ENCODE results near the gene CD46. TPM values are rescaled to one million over a fixed set of nuclear protein-coding genes. Genes with fewer than 3 reads are reported as not detected.

Gene CD46
- total and polyA plus RNA-seq, 10 of the 15 experiments (the other 5 are each of a cell fraction or from before 2014, with no cell fraction given) = 61.1 to 198 (median 81.4) TPM

- no TSS peak for BruUV-seq (replicated peaks)
- H3K4me3 ChIP-seq = no peak overlapping the region
- TF ChIP-seq HDGF (IDR thresholded peaks at IDR 0.05) = no peak
- no peak for TF ChIP-seq NFYB (IDR thresholded peaks at IDR 0.05; ENCODE audit: insufficient read depth, low read depth, low read length)
- TF ChIP-seq PAX5 (IDR thresholded peaks at IDR 0.05; ENCODE audit: borderline replicate concordance, low read depth, low read length) = no peak
- TF ChIP-seq CEBPZ (IDR thresholded peaks at IDR 0.05; ENCODE audit: low read depth, low read length) = no peak
- intact Hi-C loops (cut with micrococcal nuclease; ENCODE audit: unreplicated experiment) = loop anchor here (10.0 kb wide), 1 partner anchor 1845 kb away; the partner anchor contains the start of gene G0S2
- no peak overlapping the region for H3K27ac ChIP-seq (ENCODE audit: control insufficient read depth, insufficient read depth)
- H3K79me2 ChIP-seq (ENCODE audit: control insufficient read depth, insufficient read depth, low read length) = peaks cover 36% of the 10 kb centered on the region
- H3K9me3 ChIP-seq (replicated peaks; ENCODE audit: control insufficient read depth, insufficient read depth, low read length) = no peaks in the 10 kb centered on the region
- ChIA-PET POLR2A (interaction anchor here (1.0 to 20.7 kb wide), 8 partner anchors 7 to 58 kb away, joined by 4 to 620 read pairs (median 7); no protein-coding TSS in a partner anchor), RAD21 (ENCODE audit: unreplicated experiment) (interaction anchor here (0.7 to 14.2 kb wide), 10 partner anchors 10 to 133 kb away, joined by 3 to 265 read pairs (median 7); no protein-coding TSS in a partner anchor), CTCF (interaction anchor here (0.7 to 26.0 kb wide), 20 partner anchors 10 to 168 kb away, joined by 3 to 821 read pairs (median 8); no protein-coding TSS in a partner anchor), SMC1A (ENCODE audit: uncharacterized antibody, unreplicated experiment) (interaction anchor here (0.9 to 12.8 kb wide), 14 partner anchors 10 to 167 kb away, joined by 3 to 444 read pairs (median 5); no protein-coding TSS in a partner anchor)
- H3K4me2 ChIP-seq (ENCODE audit: control insufficient read depth, insufficient read depth) = no peak overlapping the region
- ATAC-seq = no peak
- H2AFZ ChIP-seq (ENCODE audit: control insufficient read depth, low read depth, low read length) = no peak overlapping the region
- no peaks in the 10 kb centered on the region for H3K27me3 ChIP-seq (replicated peaks in 1 of 2; ENCODE audit: control insufficient read depth in 2 of 2, insufficient read depth in 2 of 2, low read length in 1 of 2)
- no peaks in the 10 kb centered on the region for H4K20me1 ChIP-seq (ENCODE audit: control insufficient read depth, insufficient read depth)
- DNase-seq (ENCODE audit: low read depth, low spot score) = no peak
- no peak overlapping the region for H3K9ac ChIP-seq (ENCODE audit: control insufficient read depth, insufficient read depth, low read length)
- peaks cover 58% of the 10 kb centered on the region for H3K4me1 ChIP-seq (ENCODE audit: control insufficient read depth, insufficient read depth, low read length)
- no peaks in the 10 kb centered on the region for H3K36me3 ChIP-seq (ENCODE audit: control insufficient read depth in 2 of 2, insufficient read depth in 2 of 2, low read length in 1 of 2)
- no peak for FAIRE-seq
- in situ Hi-C loops (cut with MboI) = loop anchor here (10.0 kb wide), 1 partner anchor 135 kb away; no protein-coding TSS in a partner anchor
These were observed 77.7 kb downstream of the CD46 start for GRCh38 chr1:207829576-207829975.
